Thyroid gland (tissue), 4 donors: Measurements from ENCODE around the gene EDNRB.

Experiments
- CTCF ChIP-seq, 6 experiments: fragments of 200-600 bp in 3 of 6; fragments of 450-650 bp in 3 of 6; sonication (generic) in 3 of 6; IDR thresholded peaks; one replicate each; pipeline ENCODE4 v1.5.1; 2016 to 2019; ENCODE audit warnings: antibody characterized with exemption in 6 of 6, mild to moderate bottlenecking in 2 of 6, inconsistent platforms in 1 of 6, moderate library complexity in 1 of 6
- POLR2A ChIP-seq, 2 donors: fragments of 450-650 bp; IDR thresholded peaks; one replicate each; pipeline ENCODE4 v1.6.1; 2017; ENCODE audit warnings: antibody characterized with exemption in 2 of 2, mild to moderate bottlenecking in 2 of 2, moderate library complexity in 1 of 2

- TF ChIP-seq CTCF (IDR thresholded peaks at IDR 0.05) (no peak), POLR2A (IDR thresholded peaks at IDR 0.05) (no peak)
Observed at GRCh38 chr13:77868717-77869116, 49.9 kb downstream of the EDNRB start.
